ENCODE measurements around the gene RASGRF2. TPM values are rescaled to one million over a fixed set of nuclear protein-coding genes. Genes with fewer than 3 reads are reported as not detected.

Gene RASGRF2
- total and polyA plus RNA-seq, 2 of the 13 experiments (the other 11 are each of a cell fraction or from before 2014, with no cell fraction given) = 23.6 to 29.0 TPM

GRCh38 chr5:81205058-81205457, 244.9 kb downstream of the RASGRF2 start:
- Histone ChIP-seq H3K9ac (ENCODE audit: insufficient read depth, low read depth, low read length) (no peak overlapping the region), H3K27ac (ENCODE audit: extremely low read length, insufficient read depth, low read length) (no peak overlapping the region), H3K4me3 (replicated peaks in 1 of 3; ENCODE audit: insufficient read depth in 1 of 3, low read depth in 2 of 3, low read length in 3 of 3) (no peak overlapping the region), H3K27me3 (ENCODE audit: control insufficient read depth in 1 of 2, insufficient read depth in 2 of 2, low read length in 2 of 2) (no peaks in the 10 kb centered on the region), H3K9me3 (ENCODE audit: low read length) (no peaks in the 10 kb centered on the region), H3K4me1 (ENCODE audit: insufficient read depth, low read length) (no peaks in the 10 kb centered on the region), H3K4me2 (ENCODE audit: low read depth, low read length) (no peak overlapping the region), H3K36me3 (replicated peaks in 1 of 2; ENCODE audit: control insufficient read depth in 1 of 2, insufficient read depth in 2 of 2, low read length in 2 of 2) (peaks cover 23 to 66% of the 10 kb centered on the region in 2 experiments), H2AFZ (ENCODE audit: low read length) (no peak overlapping the region), H3K79me2 (ENCODE audit: insufficient read depth, low read length) (no peaks in the 10 kb centered on the region), H4K20me1 (ENCODE audit: insufficient read depth, low read length) (no peaks in the 10 kb centered on the region)
- ATAC-seq (no peak), FAIRE-seq (no peak), DNase-seq (ENCODE audit: low spot score) (no peak)
- TF ChIP-seq TSC22D2 (CRISPR knock-in tag; IDR thresholded peaks at IDR 0.05; ENCODE audit: borderline replicate concordance) = no peak
- TF ChIP-seq THRA (CRISPR knock-in tag; IDR thresholded peaks at IDR 0.05; ENCODE audit: borderline replicate concordance) = no peak
- no peak for TF ChIP-seq ZNF629 (CRISPR knock-in tag; conservative IDR thresholded peaks at IDR 0.05)
- TF ChIP-seq ZZZ3 (CRISPR knock-in tag; IDR thresholded peaks at IDR 0.05; ENCODE audit: borderline replicate concordance) = no peak
- TF ChIP-seq E2F2 (CRISPR knock-in tag; IDR thresholded peaks at IDR 0.05; ENCODE audit: borderline replicate concordance) = no peak
- TF ChIP-seq NCOA1 (CRISPR knock-in tag; IDR thresholded peaks at IDR 0.05) = no peak
- no peak for TF ChIP-seq SATB2 (CRISPR knock-in tag; IDR thresholded peaks at IDR 0.05)
- TF ChIP-seq HBP1 (CRISPR knock-in tag; IDR thresholded peaks at IDR 0.05; ENCODE audit: low read depth) = no peak
- no peak for TF ChIP-seq ZNF232 (CRISPR knock-in tag; IDR thresholded peaks at IDR 0.05; ENCODE audit: borderline replicate concordance)
- TF ChIP-seq KAT7 (CRISPR knock-in tag; IDR thresholded peaks at IDR 0.05; ENCODE audit: borderline replicate concordance) = no peak
- TF ChIP-seq ZNF7 (CRISPR knock-in tag; IDR thresholded peaks at IDR 0.05) = no peak
- intact Hi-C loops (cut with micrococcal nuclease; ENCODE audit: unreplicated experiment) (no loop called here), in situ Hi-C loops (cut with HindIII; ENCODE audit: extremely low pct_ligation_motif_present, low pct_unique_long_range_greater_than_20kb) (no loop called here)
- 89% methylated on average over 4 of the region's 4 CpGs for WGBS (ENCODE audit: low lambda C conversion rate)
- CTCF ChIA-PET (ENCODE audit: low intra/inter-chr PET ratio, low total read pairs) = no interaction called here
- POLR2A ChIA-PET = no interaction called here
- BruUV-seq (replicated peaks) = no TSS peak

Measured in HepG2 (cell line).